Activated T-cell treated with anti-CD3 and anti-CD28 coated beads for 24 hours (primary cell): Measurements from ENCODE around the gene MED13.
"Not testable (repeated sequence)": the region's sequence is repeated elsewhere in the genome, so short reads cannot be mapped to it uniquely, and the experiment has no call there.

ENCODE experiments used
- DNase-seq: peaks from one replicate; pipeline ENCODE4 v3.0.0-alpha.2; 2020; ENCODE audit warnings: low read depth

Gene MED13

GRCh38 chr17:62058611-62059010 lies 6.5 kb downstream of the MED13 start:
- no peak for DNase-seq

DNA sequence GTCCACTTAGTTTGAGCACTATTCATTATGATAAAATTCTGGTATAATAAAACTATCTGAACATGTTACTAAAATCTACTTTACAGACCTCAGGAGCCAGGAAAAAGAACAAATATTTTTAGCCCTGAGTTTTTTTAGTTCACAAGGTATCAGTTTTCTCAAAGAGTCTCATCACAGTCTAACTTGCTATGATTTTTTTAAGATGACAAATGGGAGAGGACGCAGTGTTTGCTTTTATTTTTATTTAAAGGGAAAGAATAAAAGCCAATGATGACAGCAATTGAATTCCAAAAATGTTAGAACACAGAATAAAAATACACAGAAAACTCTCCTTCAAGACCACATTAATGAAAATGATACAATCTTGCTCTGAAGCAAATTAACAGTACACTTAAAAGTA lies 7.4 kb downstream of the MED13 start:
- DNase-seq, result no peak

GRCh38 chr17:62052765-62053338 lies 12.2 kb downstream of the MED13 start:
- DNase-seq, result no peak

GRCh38 chr17:62051053-62051452 lies 14.0 kb downstream of the MED13 start:
- no peak for DNase-seq

- DNase-seq, result no peak
Measured at GRCh38 chr17:62049299-62049698, 15.8 kb downstream of the MED13 start.

GRCh38 chr17:62048262-62048661 lies 16.8 kb downstream of the MED13 start:
- DNase-seq, result no peak

- DNase-seq, result no peak
Measured at GRCh38 chr17:62045517-62045916, 19.6 kb downstream of the MED13 start.

DNA sequence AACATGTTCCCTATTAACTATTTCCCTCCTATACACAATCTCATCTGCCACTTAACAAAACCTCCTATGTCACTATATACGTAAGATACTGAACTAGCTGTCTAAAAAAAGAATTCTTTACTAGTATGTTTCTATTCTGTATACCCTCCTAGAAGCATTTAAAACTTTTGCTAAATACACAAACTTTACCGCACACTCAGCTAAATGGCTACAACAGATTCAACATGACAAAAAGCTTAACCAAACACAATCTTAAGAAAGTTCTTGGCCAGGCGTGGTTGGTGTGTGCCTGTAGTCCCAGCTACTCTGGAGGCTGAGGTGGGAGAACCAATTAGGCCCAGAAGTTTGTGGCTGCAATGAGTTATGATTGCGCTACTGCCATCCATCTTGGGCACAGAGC lies 20.0 kb downstream of the MED13 start:
- no peak for DNase-seq

- DNase-seq, result no peak
Measured at GRCh38 chr17:62043602-62044001, 21.5 kb downstream of the MED13 start.

DNA sequence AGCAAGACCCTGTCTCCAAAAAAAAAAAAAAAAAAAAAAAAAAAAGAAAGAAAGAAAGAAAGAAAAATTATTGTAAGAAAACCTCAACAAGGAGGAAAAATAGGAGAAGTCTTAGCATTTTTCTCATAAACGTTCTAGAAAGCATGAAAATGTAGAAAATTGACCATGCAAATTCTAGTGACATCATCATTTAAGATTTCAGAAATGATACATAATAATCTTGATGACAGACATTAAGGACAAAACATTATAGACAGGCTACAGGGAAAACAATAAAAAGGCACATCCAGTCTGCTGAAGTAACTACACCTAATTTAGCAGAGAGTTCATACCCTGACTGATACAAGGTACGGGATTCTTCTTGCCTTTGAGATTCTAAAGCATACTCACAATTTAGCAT lies 21.9 kb downstream of the MED13 start:
- DNase-seq, result no peak

GRCh38 chr17:62038248-62038647 lies 26.8 kb downstream of the MED13 start:
- DNase-seq, result no peak

DNA sequence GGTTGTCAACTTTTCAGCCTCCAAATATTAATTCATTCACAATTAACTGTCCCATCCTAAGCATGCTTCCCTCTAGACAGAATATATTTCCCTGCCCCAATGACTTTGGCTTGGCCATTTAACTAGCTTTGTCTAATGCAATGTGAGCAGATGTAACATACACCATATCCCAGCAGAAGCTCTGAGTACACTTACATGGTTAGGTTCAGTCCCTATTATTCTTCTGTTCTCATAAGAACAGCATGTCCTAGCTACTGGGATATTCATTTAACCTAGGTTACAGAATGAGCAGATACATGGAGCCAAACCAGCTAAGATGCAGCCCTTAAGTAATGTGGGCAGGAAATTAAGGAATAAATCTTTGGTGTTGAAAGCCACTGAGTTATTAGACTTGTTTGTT lies 31.8 kb downstream of the MED13 start:
- no peak for DNase-seq

DNA sequence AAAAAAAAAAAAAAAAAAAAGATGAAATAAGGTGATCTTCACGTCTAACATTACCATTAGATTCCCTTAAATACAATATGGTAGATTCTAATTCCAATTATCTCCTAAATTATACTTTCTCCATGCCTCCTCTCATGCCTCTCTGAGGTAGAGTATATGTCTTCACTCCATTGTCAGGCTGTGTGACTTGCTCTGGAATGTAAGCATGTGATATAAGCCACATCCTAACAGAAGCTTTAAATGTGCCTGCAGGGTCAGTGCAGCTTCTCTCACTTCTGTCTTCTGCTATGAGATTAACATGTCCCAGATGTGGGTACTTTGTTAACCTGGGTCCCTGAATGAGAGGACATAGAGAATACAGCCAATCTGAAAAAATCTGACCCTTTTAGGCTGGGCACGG lies 32.6 kb downstream of the MED13 start:
- no peak for DNase-seq

- no peak for DNase-seq
Measured at GRCh38 chr17:62030264-62030663, 34.8 kb downstream of the MED13 start.

- no peak for DNase-seq
Measured at GRCh38 chr17:62024866-62025265, 40.2 kb downstream of the MED13 start.

GRCh38 chr17:62017912-62018311 lies 47.2 kb downstream of the MED13 start:
- DNase-seq, result no peak

GRCh38 chr17:62017496-62017895 lies 47.6 kb downstream of the MED13 start:
- no peak for DNase-seq

- DNase-seq, result no peak
Measured at GRCh38 chr17:62014526-62014925, 50.6 kb downstream of the MED13 start.

GRCh38 chr17:62009220-62009619 lies 55.9 kb downstream of the MED13 start:
- no peak for DNase-seq

GRCh38 chr17:62008294-62008693 lies 56.8 kb downstream of the MED13 start:
- DNase-seq, result no peak

DNA sequence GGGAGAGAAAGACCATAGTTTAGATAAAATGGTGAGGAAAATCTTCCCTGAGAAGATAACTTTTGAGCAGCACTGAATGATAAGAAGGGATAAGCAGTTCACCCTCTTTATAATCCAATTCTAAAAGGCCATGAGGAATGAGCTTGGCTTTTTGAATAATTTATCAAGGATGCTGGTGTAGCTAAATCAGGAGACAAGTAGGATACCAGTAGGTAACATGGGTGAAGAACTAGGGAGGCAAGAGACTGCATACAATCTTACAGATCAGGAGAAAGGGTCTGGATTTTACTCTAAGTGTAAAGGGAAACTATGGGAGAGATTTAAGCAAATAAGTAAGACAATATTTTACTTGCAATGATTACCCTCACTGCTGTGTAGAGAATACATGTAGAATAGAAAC lies 60.7 kb downstream of the MED13 start:
- DNase-seq, result no peak

GRCh38 chr17:62003141-62003540 lies 61.9 kb downstream of the MED13 start:
- not testable (repeated sequence) for DNase-seq

GRCh38 chr17:62001105-62001504 lies 64.0 kb downstream of the MED13 start:
- no peak for DNase-seq

GRCh38 chr17:62000186-62000585 lies 64.9 kb downstream of the MED13 start:
- no peak for DNase-seq

DNA sequence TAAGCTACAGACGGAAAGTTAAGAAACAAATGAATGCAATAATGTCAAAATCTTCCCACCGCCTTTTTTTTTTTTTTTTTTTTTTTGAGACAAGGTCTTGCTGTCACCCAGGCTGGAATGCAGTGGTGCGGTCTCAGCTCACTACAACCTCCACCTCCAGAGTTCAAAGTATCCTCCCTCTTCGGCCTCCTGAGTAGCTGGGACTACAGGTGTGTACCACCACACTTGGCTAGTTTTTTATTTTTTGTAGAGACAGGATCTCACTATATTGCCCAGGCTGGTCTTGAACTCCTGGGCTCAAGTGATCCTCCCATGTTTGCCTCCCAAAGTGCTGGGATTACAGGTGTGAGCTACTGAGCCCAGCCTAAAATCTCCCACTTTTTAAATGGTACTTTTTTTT lies 66.5 kb downstream of the MED13 start:
- not testable (repeated sequence) for DNase-seq
